MCF 10A (cell line): Measurements from ENCODE around the gene LRRC1. TPM values are rescaled to one million over a fixed set of nuclear protein-coding genes. Genes with fewer than 3 reads are reported as not detected.

Experiments used
- BruUV-seq: library from RNA; stranded (reverse); fragments of 400-500 nt; replicated peaks from 2 replicates; lab custom pipeline; 2021; lab: Mats Ljungman, UMichigan
- CTCF ChIA-PET: fragments of 300-600 bp; sonication (Branson Sonifier 250); formaldehyde crosslinking; extraction: SDS; loops from one replicate; lab custom pipeline; 2021; ENCODE audit warnings: antibody characterized with exemption, inconsistent platforms; lab: Yijun Ruan, JAX
- POLR2A ChIA-PET: fragments of 300-600, 350-650 bp; sonication (Branson Sonifier 250); formaldehyde crosslinking; extraction: SDS; loops from one replicate; lab custom pipeline; 2020; ENCODE audit warnings: antibody characterized with exemption, inconsistent platforms; lab: Yijun Ruan, JAX
- DNase-seq: peaks from one replicate; pipeline ENCODE4 v3.0.0-alpha.2; 2018; ENCODE audit not compliant: unreplicated experiment
- H3K27ac Mint-ChIP-seq: one replicate; pipeline ENCODE4 v1.8.0; 2022; ENCODE audit warnings: mild to moderate bottlenecking, low read depth, mixed read lengths; ENCODE audit not compliant: unreplicated experiment
- H3K27me3 Mint-ChIP-seq: one replicate; pipeline ENCODE4 v1.8.0; 2022; ENCODE audit warnings: mixed read lengths; ENCODE audit not compliant: insufficient read depth, unreplicated experiment
- H3K36me3 Mint-ChIP-seq: one replicate; pipeline ENCODE4 v1.8.0; 2022; ENCODE audit warnings: mild to moderate bottlenecking, moderate library complexity, mixed read lengths; ENCODE audit not compliant: insufficient read depth, unreplicated experiment
- H3K4me1 Mint-ChIP-seq: one replicate; pipeline ENCODE4 v1.8.0; 2022; ENCODE audit warnings: mixed read lengths; ENCODE audit not compliant: insufficient read depth, unreplicated experiment
- H3K4me3 Mint-ChIP-seq: one replicate; pipeline ENCODE4 v1.8.0; 2022; ENCODE audit warnings: mild to moderate bottlenecking, moderate library complexity, mixed read lengths; ENCODE audit not compliant: unreplicated experiment
- H3K9me3 Mint-ChIP-seq: one replicate; pipeline ENCODE4 v1.8.0; 2022; ENCODE audit warnings: mixed read lengths; ENCODE audit not compliant: unreplicated experiment
- CTCF ChIP-seq: fragments of 200-600 bp; IDR thresholded peaks from one replicate; pipeline ENCODE4 v1.8.0; 2022; ENCODE audit warnings: antibody characterized with exemption, mild to moderate bottlenecking; ENCODE audit not compliant: unreplicated experiment
- intact Hi-C: fragments of 100-400 bp; cut with micrococcal nuclease; formaldehyde crosslinking; loops from 2 replicates; pipeline ENCODE4 v1.14.1; 2022
- total RNA-seq: library from RNA; stranded (reverse); gene quantifications from 2 replicates; pipeline ENCODE4 v1.2.3, GENCODE V29; 2022

The LRRC1 gene
- total RNA-seq, 1 experiment from 2014 or later: 18.6 TPM

- no TSS peak for BruUV-seq
- Mint-ChIP-seq H3K36me3 (peaks cover 24% of the 10 kb centered on the region), H3K4me3 (no peak overlapping the region), H3K4me1 (no peaks in the 10 kb centered on the region), H3K9me3 (no peaks in the 10 kb centered on the region), H3K27me3 (no peaks in the 10 kb centered on the region), H3K27ac (no peak overlapping the region)
- no peak for DNase-seq
- ChIA-PET POLR2A (no interaction called here), CTCF (interaction anchor here (0.6 to 1.5 kb wide), 2 partner anchors 10 to 201 kb away, joined by 3 to 8 read pairs; no protein-coding TSS in a partner anchor)
- TF ChIP-seq CTCF: no peak
- intact Hi-C loops: no loop called here
These were observed 125.1 kb downstream of the LRRC1 start for GRCh38 chr6:53919881-53920360.

GRCh38 chr6:53920881-53921280, 126.1 kb downstream of the LRRC1 start:
- Mint-ChIP-seq H3K4me1 (no peaks in the 10 kb centered on the region), H3K27me3 (no peaks in the 10 kb centered on the region), H3K36me3 (peaks cover 25% of the 10 kb centered on the region), H3K27ac (peak overlapping the region; percentile 44), H3K9me3 (no peaks in the 10 kb centered on the region), H3K4me3 (no peak overlapping the region)
- BruUV-seq: no TSS peak
- no peak for TF ChIP-seq CTCF
- ChIA-PET POLR2A (no interaction called here), CTCF (interaction anchor here (0.7 kb wide), 1 partner anchor 40 kb away, joined by 4 read pairs; no protein-coding TSS in a partner anchor)
- DNase-seq: no peak
- intact Hi-C loops: no loop called here

GRCh38 chr6:53921639-53922038, 126.8 kb downstream of the LRRC1 start:
- ChIA-PET POLR2A (interaction anchor here (0.9 kb wide), 1 partner anchor 9 kb away, joined by 4 read pairs; no protein-coding TSS in a partner anchor), CTCF (interaction anchor here (0.7 kb wide), 1 partner anchor 41 kb away, joined by 4 read pairs; no protein-coding TSS in a partner anchor)
- no peaks in the 10 kb centered on the region for H3K27me3 Mint-ChIP-seq
- peak overlapping the region; percentile 44 for H3K27ac Mint-ChIP-seq
- intact Hi-C loops: no loop called here
- no peaks in the 10 kb centered on the region for H3K9me3 Mint-ChIP-seq
- H3K4me1 Mint-ChIP-seq: peaks cover 3% of the 10 kb centered on the region
- H3K4me3 Mint-ChIP-seq: no peak overlapping the region
- no peak for DNase-seq
- peaks cover 25% of the 10 kb centered on the region for H3K36me3 Mint-ChIP-seq
- BruUV-seq: no TSS peak
- TF ChIP-seq CTCF: no peak

GRCh38 chr6:53922539-53922981, 127.8 kb downstream of the LRRC1 start:
- H3K4me1 Mint-ChIP-seq: peaks cover 7% of the 10 kb centered on the region
- no peaks in the 10 kb centered on the region for H3K9me3 Mint-ChIP-seq
- ChIA-PET POLR2A (interaction anchor here (0.9 kb wide), 1 partner anchor 10 kb away, joined by 4 read pairs; no protein-coding TSS in a partner anchor), CTCF (no interaction called here)
- H3K36me3 Mint-ChIP-seq: peaks cover 25% of the 10 kb centered on the region
- no peaks in the 10 kb centered on the region for H3K27me3 Mint-ChIP-seq
- intact Hi-C loops: no loop called here
- H3K4me3 Mint-ChIP-seq: no peak overlapping the region
- TF ChIP-seq CTCF: no peak
- no peak overlapping the region for H3K27ac Mint-ChIP-seq
- BruUV-seq: no TSS peak
- no peak for DNase-seq
